Fibroblast of lung (primary cell): ENCODE results near the gene UBAP2.

ENCODE experiments used
- EZH2 ChIP-seq: IDR thresholded peaks from 2 replicates; pipeline ENCODE4 v1.5.1; 2012; ENCODE audit warnings: low read length, control low read depth, mild to moderate bottlenecking; ENCODE audit errors: missing control alignments
- TF ChIP-seq, protein P1 (sequence below), 2 donors: IDR thresholded peaks in 1 of 2; conservative IDR thresholded peaks in 1 of 2; 1 replicate in 1 of 2; 2 replicates in 1 of 2; pipeline ENCODE4 v1.5.1; 2011 to 2012; ENCODE audit warnings: low read length in 2 of 2, control low read depth in 1 of 2, inconsistent platforms in 1 of 2, low read depth in 1 of 2, mild to moderate bottlenecking in 1 of 2

DNA sequence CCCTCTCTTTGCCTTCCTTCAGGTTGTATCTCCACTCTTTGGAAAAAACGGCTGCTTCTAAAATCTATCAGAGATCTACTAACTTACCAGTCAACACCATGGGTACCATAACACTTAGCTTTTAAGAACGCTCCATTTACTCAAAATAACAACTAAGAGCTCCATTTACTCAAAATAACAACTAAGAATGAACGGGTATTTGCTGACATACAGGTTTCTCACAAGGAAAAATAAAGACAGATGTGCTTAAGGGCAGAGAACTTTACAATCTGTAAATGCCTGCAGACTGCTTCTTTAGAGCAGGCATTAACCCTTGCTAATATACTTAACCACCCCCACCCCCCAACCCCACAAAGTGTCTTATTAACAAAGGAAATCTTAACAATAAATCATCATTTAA, 2.8 kb downstream of the UBAP2 start:
- TF ChIP-seq, protein P1, sequence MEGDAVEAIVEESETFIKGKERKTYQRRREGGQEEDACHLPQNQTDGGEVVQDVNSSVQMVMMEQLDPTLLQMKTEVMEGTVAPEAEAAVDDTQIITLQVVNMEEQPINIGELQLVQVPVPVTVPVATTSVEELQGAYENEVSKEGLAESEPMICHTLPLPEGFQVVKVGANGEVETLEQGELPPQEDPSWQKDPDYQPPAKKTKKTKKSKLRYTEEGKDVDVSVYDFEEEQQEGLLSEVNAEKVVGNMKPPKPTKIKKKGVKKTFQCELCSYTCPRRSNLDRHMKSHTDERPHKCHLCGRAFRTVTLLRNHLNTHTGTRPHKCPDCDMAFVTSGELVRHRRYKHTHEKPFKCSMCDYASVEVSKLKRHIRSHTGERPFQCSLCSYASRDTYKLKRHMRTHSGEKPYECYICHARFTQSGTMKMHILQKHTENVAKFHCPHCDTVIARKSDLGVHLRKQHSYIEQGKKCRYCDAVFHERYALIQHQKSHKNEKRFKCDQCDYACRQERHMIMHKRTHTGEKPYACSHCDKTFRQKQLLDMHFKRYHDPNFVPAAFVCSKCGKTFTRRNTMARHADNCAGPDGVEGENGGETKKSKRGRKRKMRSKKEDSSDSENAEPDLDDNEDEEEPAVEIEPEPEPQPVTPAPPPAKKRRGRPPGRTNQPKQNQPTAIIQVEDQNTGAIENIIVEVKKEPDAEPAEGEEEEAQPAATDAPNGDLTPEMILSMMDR (conservative IDR thresholded peaks at IDR 0.05 in 1 of 2, IDR thresholded peaks at IDR 0.05 in 1 of 2; ENCODE audit: low read depth in 1 of 2, low read length in 2 of 2): no peak
- TF ChIP-seq EZH2: no peak
